Neutrophil (primary cell): ENCODE results near the gene NPBWR2.

Experiments used
- H3K27ac ChIP-seq: fragments of 200-600 bp; sonication (generic); 2 replicates; pipeline ENCODE4 v1.5.1; 2016; ENCODE audit warnings: mild to moderate bottlenecking, moderate library complexity
- H3K27me3 ChIP-seq: fragments of 200-600 bp; sonication (generic); 2 replicates; pipeline ENCODE4 v1.6.0; 2016; ENCODE audit warnings: mild to moderate bottlenecking
- H3K36me3 ChIP-seq: fragments of 200-600 bp; sonication (generic); 2 replicates; pipeline ENCODE4 v1.5.1; 2017
- H3K4me1 ChIP-seq, 2 experiments: fragments of 200-600 bp in 1 of 2; sonication (generic) in 1 of 2; 1 replicate in 1 of 2; 2 replicates in 1 of 2; pipeline versions ENCODE4 v1.5.1 to v1.6.1; 2013 to 2016; ENCODE audit warnings: low read depth in 1 of 2, low read length in 1 of 2, mild to moderate bottlenecking in 1 of 2, moderate library complexity in 1 of 2; ENCODE audit not compliant: control insufficient read depth in 1 of 2, insufficient read depth in 1 of 2
- H3K4me3 ChIP-seq, 2 experiments: fragments of 200-600 bp in 1 of 2; sonication (generic) in 1 of 2; 1 replicate in 1 of 2; 2 replicates in 1 of 2; pipeline ENCODE4 v1.5.1; 2013 to 2016; ENCODE audit warnings: low read depth in 1 of 2, low read length in 1 of 2, mild to moderate bottlenecking in 1 of 2, moderate library complexity in 1 of 2
- H3K9me3 ChIP-seq: fragments of 200-600 bp; sonication (generic); 2 replicates; pipeline ENCODE4 v1.5.1; 2016
- CTCF ChIP-seq: fragments of 200-600 bp; sonication (generic); IDR thresholded peaks from 2 replicates; pipeline ENCODE4 v1.5.1; 2016; ENCODE audit warnings: antibody characterized with exemption

NPBWR2 gene

GRCh38 chr20:64145458-64146300, 38.3 kb upstream of the NPBWR2 start:
- no peak overlapping the region for H3K27ac ChIP-seq
- H3K4me1 ChIP-seq: no peaks in the 10 kb centered on the region
- peaks cover 14% of the 10 kb centered on the region for H3K27me3 ChIP-seq
- no peaks in the 10 kb centered on the region for H3K9me3 ChIP-seq
- no peaks in the 10 kb centered on the region for H3K36me3 ChIP-seq
- H3K4me3 ChIP-seq: no peak overlapping the region
- no peak for TF ChIP-seq CTCF

- no peaks in the 10 kb centered on the region for H3K36me3 ChIP-seq
- no peak for TF ChIP-seq CTCF
- no peak overlapping the region for H3K27ac ChIP-seq
- no peak overlapping the region for H3K4me3 ChIP-seq
- peaks cover 14% of the 10 kb centered on the region for H3K27me3 ChIP-seq
- H3K9me3 ChIP-seq: no peaks in the 10 kb centered on the region
- H3K4me1 ChIP-seq: no peaks in the 10 kb centered on the region
These were observed 37.0 kb upstream of the NPBWR2 start for GRCh38 chr20:64144144-64144912.

GRCh38 chr20:64143018-64143801, 35.8 kb upstream of the NPBWR2 start:
- Histone ChIP-seq H3K36me3 (no peaks in the 10 kb centered on the region), H3K9me3 (no peaks in the 10 kb centered on the region), H3K27ac (no peak overlapping the region), H3K27me3 (peaks cover 10% of the 10 kb centered on the region), H3K4me1 (no peaks in the 10 kb centered on the region), H3K4me3 (no peak overlapping the region)
- no peak for TF ChIP-seq CTCF

- no peak overlapping the region for H3K4me3 ChIP-seq
- H3K36me3 ChIP-seq: no peaks in the 10 kb centered on the region
- H3K4me1 ChIP-seq: no peaks in the 10 kb centered on the region
- no peak for TF ChIP-seq CTCF
- H3K27me3 ChIP-seq: peaks cover 10% of the 10 kb centered on the region
- H3K9me3 ChIP-seq: no peaks in the 10 kb centered on the region
- no peak overlapping the region for H3K27ac ChIP-seq
These were observed 35.2 kb upstream of the NPBWR2 start for GRCh38 chr20:64142590-64142989.

- Histone ChIP-seq H3K27me3 (peaks cover 10% of the 10 kb centered on the region), H3K4me1 (no peaks in the 10 kb centered on the region), H3K36me3 (no peaks in the 10 kb centered on the region), H3K9me3 (no peaks in the 10 kb centered on the region), H3K4me3 (no peak overlapping the region), H3K27ac (no peak overlapping the region)
- TF ChIP-seq CTCF: no peak
These were observed 33.6 kb upstream of the NPBWR2 start for GRCh38 chr20:64140956-64141355.
